ENCODE results near the gene SERTAD2.

SERTAD2 gene

DNA sequence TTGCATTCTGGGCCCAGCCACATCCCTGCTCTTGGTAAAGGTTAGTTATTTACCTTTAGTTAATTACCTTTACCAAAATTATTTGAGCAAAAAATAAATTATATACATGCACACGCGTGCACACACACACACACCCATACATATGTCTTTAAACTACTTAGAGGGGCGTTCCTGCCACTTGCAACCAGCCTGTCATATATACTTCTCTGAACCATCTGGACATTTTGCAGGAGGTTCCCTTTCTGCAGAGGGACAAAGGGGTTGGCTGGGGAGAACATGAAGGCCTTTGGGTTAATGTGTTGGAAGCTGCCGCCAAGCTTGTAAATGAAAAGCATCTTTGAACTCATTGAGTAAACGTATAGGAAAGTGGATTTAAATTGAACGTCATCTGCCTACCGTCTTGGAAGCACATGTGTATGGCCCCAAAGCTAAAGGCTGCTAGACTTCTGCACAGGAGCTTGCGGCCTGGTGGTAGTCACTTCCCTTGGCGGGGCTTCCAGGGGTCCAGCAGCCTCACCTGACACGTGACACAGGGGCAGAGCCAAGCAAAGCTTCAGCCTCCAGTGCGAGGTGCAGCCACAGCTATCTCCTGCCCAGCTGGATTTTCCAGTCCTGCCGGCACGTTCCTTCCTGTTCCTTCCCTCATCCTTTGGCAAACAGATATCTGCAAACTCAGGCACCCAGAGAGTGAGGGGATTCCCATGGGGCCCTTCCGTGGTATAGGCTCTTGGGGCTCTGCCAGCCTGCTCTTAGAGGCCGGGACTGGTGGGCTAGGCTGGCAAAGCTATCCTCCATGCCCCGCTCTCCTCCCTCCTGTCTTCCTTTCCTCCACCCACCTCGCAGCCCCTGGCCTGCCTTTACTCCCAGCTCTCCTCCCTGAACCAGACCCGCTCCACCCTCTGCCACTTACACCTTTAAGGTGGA lies 46.1 kb downstream of the SERTAD2 start:
- no peak for DNase-seq

GRCh38 chr2:64606479-64607363 lies 47.0 kb downstream of the SERTAD2 start:
- DNase-seq, result peak; percentile 77

DNA sequence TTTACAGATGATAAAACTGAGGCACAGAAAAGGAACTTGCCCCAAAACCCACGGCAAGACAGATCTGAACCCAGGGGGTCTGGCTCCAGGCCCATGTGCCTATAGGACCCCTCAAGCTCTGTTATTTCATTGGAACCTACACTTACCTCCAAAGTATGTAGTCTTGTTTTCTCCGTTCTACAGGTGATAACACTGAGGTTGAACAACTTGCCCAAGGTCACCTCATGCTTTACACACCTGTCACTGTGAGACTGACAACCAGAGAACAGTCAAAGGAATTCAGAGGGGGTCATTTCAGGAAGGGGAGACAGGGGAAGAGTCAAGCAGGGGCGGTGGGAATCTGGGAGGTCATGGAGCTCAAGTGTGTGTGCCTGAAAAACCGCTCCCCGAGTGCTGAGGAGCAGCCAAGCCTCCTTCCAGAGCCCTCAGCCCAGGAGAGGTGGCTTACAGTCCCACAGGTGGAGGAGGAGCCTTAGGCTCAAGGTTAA lies 47.7 kb downstream of the SERTAD2 start:
- no peak for DNase-seq

GRCh38 chr2:64605026-64605471 lies 48.7 kb downstream of the SERTAD2 start:
- no peak for DNase-seq

DNA sequence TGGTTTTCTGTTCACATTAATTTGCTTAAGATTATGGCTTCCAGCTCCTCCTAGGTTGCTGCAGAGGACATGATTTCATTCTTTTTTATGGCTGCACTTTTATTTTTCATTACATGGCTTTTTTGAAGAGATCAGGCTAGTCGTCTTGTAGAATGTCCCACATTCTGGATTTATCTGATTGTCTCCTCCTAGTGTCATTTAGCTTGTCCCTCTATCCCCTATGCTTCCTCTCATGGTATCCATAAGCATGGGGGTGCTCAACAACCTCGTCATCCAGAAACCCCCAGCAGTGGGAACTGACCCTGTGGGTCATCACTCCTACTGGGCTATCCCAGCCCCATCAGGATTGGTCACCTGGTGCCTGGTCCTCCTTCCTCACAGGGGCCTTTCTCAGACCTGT lies 49.6 kb downstream of the SERTAD2 start:
- no peak for DNase-seq

DNA sequence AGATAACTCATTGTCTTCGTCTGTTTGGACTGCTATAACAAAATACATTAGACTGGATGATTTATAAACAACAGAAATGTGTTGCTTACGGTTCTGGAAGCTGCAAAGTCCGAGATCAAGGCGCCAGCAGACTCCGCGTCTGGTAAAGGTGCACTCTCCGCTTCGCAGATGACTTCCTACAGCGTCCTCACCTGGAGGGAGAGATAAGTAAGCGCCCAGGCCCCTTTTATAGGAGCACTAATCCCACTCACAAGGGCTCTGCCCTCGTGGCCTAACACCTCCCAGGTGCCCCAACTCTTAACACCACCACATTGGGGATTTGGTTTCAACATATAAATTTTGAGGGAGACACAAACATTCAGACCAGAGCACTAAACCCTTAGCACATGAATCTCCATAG lies 51.3 kb downstream of the SERTAD2 start:
- no peak for DNase-seq

- no peak for DNase-seq
These were observed 51.8 kb downstream of the SERTAD2 start for GRCh38 chr2:64601785-64602391.

DNA sequence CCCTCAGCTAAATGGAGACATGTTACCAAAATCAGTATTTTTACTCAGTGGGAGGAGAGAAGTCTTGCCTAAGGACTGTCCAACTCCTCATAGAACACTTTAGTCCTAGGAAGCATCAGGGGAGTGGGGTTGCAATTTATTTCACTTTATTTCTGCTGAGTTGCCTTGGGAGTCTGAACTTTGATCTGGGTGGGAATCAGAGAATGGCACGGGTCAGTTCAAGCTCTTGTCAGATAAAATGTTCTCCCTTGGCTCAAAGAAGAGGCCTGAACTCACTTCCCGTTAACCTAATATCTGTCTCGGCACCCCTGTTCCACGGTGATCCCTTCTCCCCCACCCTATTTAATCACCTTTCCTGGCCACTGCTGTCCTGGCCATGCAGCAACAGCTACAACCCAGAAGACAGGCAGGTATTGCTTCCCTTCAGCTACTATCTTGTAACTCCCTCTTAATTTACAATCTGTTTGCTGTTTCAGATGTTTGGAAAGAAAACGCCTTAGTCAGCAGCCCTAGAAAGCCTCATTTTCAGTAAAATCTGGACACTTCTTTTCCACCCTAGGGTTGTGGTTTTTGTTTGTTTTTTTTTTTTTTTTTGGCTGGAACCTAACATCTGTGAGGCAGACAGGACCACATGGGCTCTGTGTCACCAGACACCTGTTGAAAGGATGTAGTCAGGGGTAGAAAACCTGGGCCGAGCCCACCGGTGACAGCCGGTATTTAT lies 52.5 kb downstream of the SERTAD2 start:
- no peak for DNase-seq

DNA sequence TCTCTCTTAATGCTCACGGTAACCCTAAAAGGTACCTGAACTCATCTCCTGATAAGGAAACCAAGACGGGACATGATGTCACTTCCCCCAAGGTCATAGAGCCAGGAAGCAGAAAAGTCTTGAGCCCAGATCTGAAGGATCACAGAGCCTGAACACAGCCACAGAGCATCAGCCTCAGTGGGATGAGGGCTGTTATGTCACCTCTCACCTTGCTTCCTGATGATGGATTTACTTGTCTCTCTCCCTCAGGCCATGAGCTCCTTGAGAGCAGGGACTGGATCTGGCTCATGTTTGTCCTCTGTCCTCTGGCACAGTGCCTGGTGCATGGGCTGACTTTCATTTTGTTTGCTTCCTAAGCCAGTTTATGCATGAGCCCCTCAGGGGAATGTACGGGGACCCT lies 54.2 kb downstream of the SERTAD2 start:
- no peak for DNase-seq

DNA sequence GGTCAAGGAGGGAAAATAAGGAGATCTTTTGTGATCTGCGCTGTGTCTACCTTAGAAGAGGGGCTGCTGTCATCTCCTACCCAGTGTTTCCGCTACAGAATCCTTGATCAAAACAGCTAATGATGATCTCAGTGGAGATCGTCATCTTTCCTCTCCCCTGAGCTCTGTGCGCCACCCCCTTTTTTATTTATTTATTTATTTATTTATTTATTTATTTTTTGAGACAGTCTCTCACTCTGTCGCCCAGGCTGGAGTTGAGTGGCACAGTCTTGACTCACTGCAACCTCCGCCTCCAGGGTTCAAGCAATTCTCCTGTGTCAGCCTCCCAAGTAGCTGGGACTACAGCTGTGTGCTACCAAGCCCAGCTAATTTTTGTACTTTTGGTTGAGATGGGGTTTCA lies 55.5 kb downstream of the SERTAD2 start:
- no peak for DNase-seq

- no peak for DNase-seq
These were observed 58.1 kb downstream of the SERTAD2 start for GRCh38 chr2:64595397-64596176.

GRCh38 chr2:64594226-64594989 lies 59.3 kb downstream of the SERTAD2 start:
- no peak for DNase-seq

- DNase-seq, result no peak
These were observed 60.6 kb downstream of the SERTAD2 start for GRCh38 chr2:64593035-64593655.

- no peak for DNase-seq
These were observed 62.5 kb downstream of the SERTAD2 start for GRCh38 chr2:64591188-64591587.

DNA sequence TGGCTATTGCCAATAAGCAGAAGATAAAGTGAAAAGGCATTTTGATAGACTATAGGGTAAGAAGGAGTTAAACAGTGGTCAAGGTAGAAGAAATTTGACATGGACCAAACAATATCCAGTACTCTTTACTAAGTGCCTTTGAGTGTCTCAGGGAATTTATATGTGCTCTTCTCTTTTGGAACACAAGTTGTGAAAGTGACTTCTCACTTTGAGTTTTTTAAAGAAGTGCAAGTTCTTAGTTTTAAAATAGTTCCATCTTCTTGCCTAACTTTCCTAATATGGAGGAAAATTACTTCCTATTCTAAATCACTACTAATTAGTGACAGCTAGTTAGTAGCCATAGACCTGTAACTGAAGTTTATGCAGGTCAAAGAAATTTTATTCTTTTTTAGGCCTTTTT lies 66.2 kb downstream of the SERTAD2 start:
- DNase-seq, result no peak

DNA sequence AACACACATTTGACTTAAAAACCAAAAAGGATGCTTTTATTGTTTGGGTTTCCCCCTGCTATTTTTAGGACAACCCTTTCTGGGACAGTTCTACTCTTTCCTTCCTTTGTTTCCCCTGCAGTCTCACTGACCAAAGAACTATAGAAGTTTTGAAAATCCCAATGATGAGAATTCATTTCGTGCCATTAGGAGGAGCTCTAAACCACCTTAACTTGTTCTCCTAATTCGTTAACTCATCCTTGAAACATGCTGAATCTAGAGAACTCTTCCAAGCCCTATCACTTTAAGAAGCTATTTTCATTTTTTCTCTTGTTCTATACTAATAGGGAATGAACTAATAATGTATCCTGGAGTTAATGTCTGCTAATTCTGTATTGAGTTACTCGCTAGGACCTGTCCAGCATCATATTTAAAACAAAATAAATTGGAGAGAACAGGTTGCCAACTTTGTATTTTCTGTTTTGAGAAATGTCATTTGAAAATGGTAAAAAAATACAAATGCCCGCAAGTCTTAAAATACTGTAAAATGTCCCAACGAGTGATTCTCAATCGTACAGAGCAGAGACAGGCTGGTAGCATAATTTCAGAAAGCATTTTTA lies 66.7 kb downstream of the SERTAD2 start:
- no peak for DNase-seq

- DNase-seq, result no peak
These were observed 67.7 kb downstream of the SERTAD2 start for GRCh38 chr2:64586054-64586453.

DNA sequence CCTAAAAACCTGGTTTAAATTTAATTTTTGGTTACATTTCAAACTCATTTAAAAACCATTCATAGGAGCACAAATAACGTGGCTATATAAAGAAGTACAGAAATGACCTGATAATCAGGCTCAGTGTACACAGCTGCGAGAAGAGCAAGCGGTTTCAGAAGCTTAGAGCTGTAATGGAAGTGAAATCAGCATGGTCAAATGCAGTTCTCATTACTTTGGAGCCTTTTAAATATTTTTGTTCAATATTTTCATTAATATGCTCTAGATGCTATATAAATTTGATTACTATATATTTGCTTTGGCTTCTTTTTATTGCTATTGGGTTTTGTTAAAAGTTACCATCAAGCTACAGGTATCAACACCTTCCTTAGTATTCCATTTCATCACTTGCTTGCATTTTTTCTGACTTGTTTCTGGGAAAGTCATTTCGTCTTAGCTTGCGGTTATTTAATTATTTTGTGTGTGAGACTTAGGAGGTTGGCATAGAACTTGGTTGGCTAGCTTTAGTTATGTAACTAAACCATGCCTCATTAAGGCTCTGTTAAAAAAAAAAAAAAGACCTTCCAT lies 70.9 kb downstream of the SERTAD2 start:
- DNase-seq, result no peak

DNA sequence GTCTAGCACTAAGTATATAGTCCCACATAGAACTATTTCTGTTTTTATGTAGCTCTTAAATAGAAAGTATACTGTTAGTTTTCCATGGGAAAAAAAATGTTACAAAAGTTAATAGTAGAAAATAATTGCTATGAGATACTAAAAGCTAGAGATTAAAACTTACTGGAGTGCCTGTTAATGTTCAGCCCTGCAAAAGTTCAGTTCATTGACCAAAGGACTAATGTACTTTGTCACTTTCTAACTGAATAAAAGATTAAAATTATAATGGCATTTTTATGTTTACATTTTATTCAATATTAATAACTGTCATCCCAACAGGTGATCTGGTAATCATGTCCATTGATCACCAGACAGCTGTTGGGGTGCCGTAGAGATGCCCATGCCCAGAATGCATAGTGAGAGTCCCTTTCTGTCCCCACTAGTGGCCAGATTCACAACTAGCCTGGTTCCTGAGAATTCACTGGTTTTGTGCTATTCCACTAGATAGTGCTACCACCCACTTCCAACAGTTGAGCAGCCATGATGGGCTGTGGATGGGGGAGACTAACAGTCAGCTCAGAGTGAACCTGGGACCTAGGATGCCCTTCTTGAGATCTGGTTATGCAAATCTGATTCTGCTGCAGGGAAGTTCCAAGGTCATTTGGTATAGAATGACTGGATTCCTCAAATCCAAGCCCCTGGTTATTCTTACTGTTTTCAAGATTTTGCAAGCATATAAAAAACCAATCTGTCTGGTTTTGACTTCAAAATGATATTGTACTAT lies 71.8 kb downstream of the SERTAD2 start:
- DNase-seq, result no peak

Data from activated gamma-delta T cell treated with Interleukin-2 at 50 U/mL for 16 hours (primary cell).